Activated CD4-positive, alpha-beta memory T cell treated with anti-CD3 and anti-CD28 coated beads, Interleukin-2, amount 10 ng/mL, durations not matched to agents 7 days and 5 days (primary cell): ENCODE data around the gene LUC7L. TPM values are rescaled to one million over a fixed set of nuclear protein-coding genes. Genes with fewer than 3 reads are reported as not detected.
"Not testable (repeated sequence)": the region's sequence is repeated elsewhere in the genome, so short reads cannot be mapped to it uniquely, and the experiment has no call there.

Experiments
- CTCF ChIA-PET: fragments of 350-600 bp; sonication (Branson Sonifier 250); formaldehyde crosslinking; loops from one replicate; lab custom pipeline; 2021; ENCODE audit warnings: antibody characterized with exemption, inconsistent platforms; lab: Charles Lee
- POLR2A ChIA-PET: fragments of 350-600 bp; sonication (Branson Sonifier 250); formaldehyde crosslinking; loops from one replicate; lab custom pipeline; 2021; ENCODE audit warnings: antibody characterized with exemption; lab: Charles Lee
- DNase-seq: peaks from one replicate; pipeline ENCODE4 v3.0.0-alpha.2; 2020
- H3K27ac Mint-ChIP-seq: one replicate; pipeline ENCODE4 v1.8.0; 2021; ENCODE audit warnings: mild to moderate bottlenecking, mixed read lengths
- H3K27me3 Mint-ChIP-seq: one replicate; pipeline ENCODE4 v1.8.0; 2021; ENCODE audit warnings: mixed read lengths
- H3K36me3 Mint-ChIP-seq: one replicate; pipeline ENCODE4 v1.8.0; 2021; ENCODE audit warnings: low read depth, mixed read lengths
- H3K4me1 Mint-ChIP-seq: one replicate; pipeline ENCODE4 v1.8.0; 2021; ENCODE audit warnings: mixed read lengths
- H3K4me3 Mint-ChIP-seq: one replicate; pipeline ENCODE4 v1.8.0; 2021; ENCODE audit warnings: mild to moderate bottlenecking, mixed read lengths
- H3K9me3 Mint-ChIP-seq: one replicate; pipeline ENCODE4 v1.8.0; 2021; ENCODE audit warnings: mixed read lengths
- total RNA-seq, 2 experiments: library from RNA; stranded (reverse); gene quantifications; one replicate each; pipeline ENCODE4 v1.2.3, GENCODE V29; 2021

LUC7L gene
- total RNA-seq, 2 experiments from 2014 or later = 54.9 to 61.0 TPM

- Mint-ChIP-seq H3K4me1 (peaks cover 31% of the 10 kb centered on the region), H3K27me3 (no peaks in the 10 kb centered on the region), H3K4me3 (no peak overlapping the region), H3K9me3 (no peaks in the 10 kb centered on the region), H3K27ac (no peak overlapping the region), H3K36me3 (peaks cover 3% of the 10 kb centered on the region)
- POLR2A ChIA-PET = interaction anchor here (0.6 to 1.6 kb wide), 3 partner anchors 11 to 78 kb away, joined by 3 to 6 read pairs (median 3); partner anchors contain the start of gene LUC7L
- no peak for DNase-seq
- CTCF ChIA-PET = interaction anchor here (0.6 to 0.7 kb wide), 2 partner anchors 16 to 22 kb away, joined by 3 read pairs; no protein-coding TSS in a partner anchor
These were observed 10.7 kb upstream of the LUC7L start for GRCh38 chr16:239948-240277.

- H3K36me3 Mint-ChIP-seq = peaks cover 3% of the 10 kb centered on the region
- no peaks in the 10 kb centered on the region for H3K27me3 Mint-ChIP-seq
- no peaks in the 10 kb centered on the region for H3K9me3 Mint-ChIP-seq
- H3K27ac Mint-ChIP-seq = peak within 1 kb of the TSS; percentile 94
- peaks cover 20% of the 10 kb centered on the region for H3K4me1 Mint-ChIP-seq
- CTCF ChIA-PET = interaction anchor here (0.7 to 2.1 kb wide), 18 partner anchors 8 to 181 kb away, joined by 3 to 10 read pairs (median 4); partner anchors contain the start of genes AXIN1, POLR3K and SNRNP25
- peak; percentile 95 for DNase-seq
- peak within 1 kb of the TSS; percentile 91 for H3K4me3 Mint-ChIP-seq
- POLR2A ChIA-PET = interaction anchor here (0.8 to 2.5 kb wide), 16 partner anchors 8 to 191 kb away, joined by 3 to 24 read pairs (median 5); partner anchors contain the start of genes AXIN1 and RAB11FIP3
These were observed 5.4 kb upstream of the LUC7L start, which contains the start of gene FAM234A for GRCh38 chr16:234468-235305. Gene FAM234A (plus strand): TSS chr16:234821. CDS start chr16:254414, 19,593 bp downstream.

- no peaks in the 10 kb centered on the region for H3K27me3 Mint-ChIP-seq
These were observed 1.7 kb upstream of the LUC7L start for GRCh38 chr16:230949-231348.

GRCh38 chr16:230351-230750 lies 1.1 kb upstream of the LUC7L start:
- H3K27ac Mint-ChIP-seq, H3K4me3 Mint-ChIP-seq, H3K9me3 Mint-ChIP-seq, DNase-seq, H3K27me3 Mint-ChIP-seq: not testable (repeated sequence)
- Mint-ChIP-seq H3K4me1 (peaks cover 42% of the 10 kb centered on the region), H3K36me3 (peaks cover 27% of the 10 kb centered on the region)
- CTCF ChIA-PET = interaction anchor here (1.3 to 2.6 kb wide), 2 partner anchors 122 to 133 kb away, joined by 4 to 13 read pairs; partner anchors contain the start of gene AXIN1
- POLR2A ChIA-PET = interaction anchor here (0.9 to 1.0 kb wide), 2 partner anchors 12 to 91 kb away, joined by 3 read pairs; no protein-coding TSS in a partner anchor

More at GRCh38 chr16:230949-231348, 1.7 kb upstream of the LUC7L start:
- CTCF ChIA-PET = no interaction called here
- H3K9me3 Mint-ChIP-seq = no peaks in the 10 kb centered on the region
- H3K36me3 Mint-ChIP-seq = peaks cover 21% of the 10 kb centered on the region
- POLR2A ChIA-PET = interaction anchor here (1.6 kb wide), 1 partner anchor 121 kb away, joined by 3 read pairs; no protein-coding TSS in a partner anchor
- DNase-seq = no peak
- H3K4me3 Mint-ChIP-seq = no peak overlapping the region
- H3K4me1 Mint-ChIP-seq = peaks cover 43% of the 10 kb centered on the region
- H3K27ac Mint-ChIP-seq = no peak overlapping the region

GRCh38 chr16:229731-230281 lies 557 bp upstream of the LUC7L start:
- H3K4me1 Mint-ChIP-seq = peaks cover 38% of the 10 kb centered on the region
- ChIA-PET CTCF (interaction anchor here (1.3 to 2.6 kb wide), 2 partner anchors 123 to 133 kb away, joined by 4 to 13 read pairs; partner anchors contain the start of gene AXIN1), POLR2A (interaction anchor here (0.9 to 2.0 kb wide), 10 partner anchors 10 to 195 kb away, joined by 3 to 8 read pairs (median 3); partner anchors contain the start of genes MPG, POLR3K and SNRNP25)
- no peak for DNase-seq
- H3K27me3 Mint-ChIP-seq = no peaks in the 10 kb centered on the region
- no peaks in the 10 kb centered on the region for H3K9me3 Mint-ChIP-seq
- peaks cover 30% of the 10 kb centered on the region for H3K36me3 Mint-ChIP-seq
- H3K4me3 Mint-ChIP-seq = peak overlapping the region; percentile 83
- H3K27ac Mint-ChIP-seq = peak overlapping the region; percentile 57

- H3K27me3 Mint-ChIP-seq = no peaks in the 10 kb centered on the region
- ChIA-PET POLR2A (interaction anchor here (0.7 to 2.0 kb wide), 18 partner anchors 9 to 197 kb away, joined by 3 to 8 read pairs (median 3); partner anchors contain the start of genes HBQ1 and MPG), CTCF (interaction anchor here (0.7 to 2.6 kb wide), 9 partner anchors 95 to 190 kb away, joined by 3 to 13 read pairs (median 4); partner anchors contain the start of gene AXIN1)
- H3K27ac Mint-ChIP-seq = peak overlapping the region; percentile 87
- H3K4me1 Mint-ChIP-seq = peaks cover 32% of the 10 kb centered on the region
- peaks cover 30% of the 10 kb centered on the region for H3K36me3 Mint-ChIP-seq
- DNase-seq = peak; percentile 41
- H3K4me3 Mint-ChIP-seq = peak overlapping the region; percentile 83
- H3K9me3 Mint-ChIP-seq = no peaks in the 10 kb centered on the region
These were observed 948 bp downstream of the LUC7L start for GRCh38 chr16:228151-228851.

GRCh38 chr16:220021-220420 lies 9.2 kb downstream of the LUC7L start:
- POLR2A ChIA-PET = interaction anchor here (1.1 to 1.3 kb wide), 2 partner anchors 8 to 143 kb away, joined by 3 read pairs; no protein-coding TSS in a partner anchor
- no peak overlapping the region for H3K27ac Mint-ChIP-seq
- CTCF ChIA-PET = no interaction called here

GRCh38 chr16:212999-213398 lies 16.2 kb downstream of the LUC7L start:
- peaks cover 36% of the 10 kb centered on the region for H3K36me3 Mint-ChIP-seq
- ChIA-PET CTCF (no interaction called here), POLR2A (interaction anchor here (0.8 kb wide), 1 partner anchor 16 kb away, joined by 5 read pairs; the partner anchor contains the start of gene LUC7L)
- no peaks in the 10 kb centered on the region for H3K9me3 Mint-ChIP-seq
- H3K4me1 Mint-ChIP-seq = no peaks in the 10 kb centered on the region
- H3K27ac Mint-ChIP-seq = no peak overlapping the region
- no peak for DNase-seq
- H3K4me3 Mint-ChIP-seq = no peak overlapping the region
- no peaks in the 10 kb centered on the region for H3K27me3 Mint-ChIP-seq

More at GRCh38 chr16:220021-220420, 9.2 kb downstream of the LUC7L start:
- H3K4me3 Mint-ChIP-seq = no peak overlapping the region
- H3K4me1 Mint-ChIP-seq = peaks cover 10% of the 10 kb centered on the region
- no peaks in the 10 kb centered on the region for H3K27me3 Mint-ChIP-seq
- no peak for DNase-seq
- H3K9me3 Mint-ChIP-seq = no peaks in the 10 kb centered on the region
- H3K36me3 Mint-ChIP-seq = peaks cover 37% of the 10 kb centered on the region

- H3K4me3 Mint-ChIP-seq, POLR2A ChIA-PET: not testable (repeated sequence)
These were observed 17.5 kb downstream of the LUC7L start for GRCh38 chr16:211631-212180.

GRCh38 chr16:209359-209758 lies 19.9 kb downstream of the LUC7L start:
- CTCF ChIA-PET = interaction anchor here (1.3 kb wide), 1 partner anchor 102 kb away, joined by 4 read pairs; no protein-coding TSS in a partner anchor
- not testable (repeated sequence) for H3K4me3 Mint-ChIP-seq, H3K4me1 Mint-ChIP-seq, H3K27me3 Mint-ChIP-seq, H3K27ac Mint-ChIP-seq, H3K9me3 Mint-ChIP-seq, DNase-seq
- peaks cover 43% of the 10 kb centered on the region for H3K36me3 Mint-ChIP-seq
- POLR2A ChIA-PET = interaction anchor here (1.7 kb wide), 1 partner anchor 102 kb away, joined by 3 read pairs; no protein-coding TSS in a partner anchor

More at GRCh38 chr16:211631-212180, 17.5 kb downstream of the LUC7L start:
- H3K4me1 Mint-ChIP-seq, H3K27me3 Mint-ChIP-seq, DNase-seq, H3K9me3 Mint-ChIP-seq, CTCF ChIA-PET, H3K27ac Mint-ChIP-seq: not testable (repeated sequence)
- peaks cover 36% of the 10 kb centered on the region for H3K36me3 Mint-ChIP-seq

GRCh38 chr16:204046-204445 lies 25.2 kb downstream of the LUC7L start:
- H3K27ac Mint-ChIP-seq, H3K4me1 Mint-ChIP-seq, H3K4me3 Mint-ChIP-seq, POLR2A ChIA-PET, H3K9me3 Mint-ChIP-seq, DNase-seq, H3K27me3 Mint-ChIP-seq, CTCF ChIA-PET: not testable (repeated sequence)
- peaks cover 43% of the 10 kb centered on the region for H3K36me3 Mint-ChIP-seq
